AG04450 (cell line): ENCODE results near the gene TBC1D7. TPM values are rescaled to one million over a fixed set of nuclear protein-coding genes. Genes with fewer than 3 reads are reported as not detected.

ENCODE experiments used
- CTCF ChIA-PET: fragments of 300-600, 350-600 bp; formaldehyde crosslinking; extraction: SDS; loops from one replicate; lab custom pipeline; 2022; ENCODE audit warnings: antibody characterized with exemption, inconsistent platforms; lab: Charles Lee
- POLR2A ChIA-PET: fragments of 350-600 bp; formaldehyde crosslinking; extraction: SDS; loops from one replicate; lab custom pipeline; 2021; ENCODE audit warnings: antibody characterized with exemption, inconsistent platforms; lab: Yijun Ruan, JAX
- DNase-seq: peaks from one replicate; pipeline ENCODE4 v3.0.0-alpha.2; 2011; ENCODE audit warnings: low read depth, low spot score
- H3K27ac ChIP-seq: one replicate; pipeline ENCODE4 v1.5.1; 2012; ENCODE audit warnings: low read depth, low read length, control low read depth
- H3K27me3 ChIP-seq: one replicate; pipeline ENCODE4 v1.6.0; 2012; ENCODE audit warnings: low read length; ENCODE audit not compliant: control insufficient read depth, insufficient read depth
- H3K4me3 ChIP-seq: 2 replicates; pipeline ENCODE4 v1.5.1; 2011; ENCODE audit warnings: mild to moderate bottlenecking, low read depth, low read length, control low read depth
- H3K9me3 ChIP-seq: 2 replicates; pipeline ENCODE4 v1.5.1; 2012; ENCODE audit warnings: low read length; ENCODE audit not compliant: control insufficient read depth, insufficient read depth
- polyA plus RNA-seq: library from polyadenylated mRNA; depleted of rRNA; stranded (reverse); fragments of >200 nt; gene quantifications from 2 replicates; pipeline ENCODE4 v1.2.3, GENCODE V29; 2011
- TF ChIP-seq, protein P1 (sequence below): IDR thresholded peaks from 2 replicates; pipeline ENCODE4 v1.5.1; 2011; ENCODE audit warnings: low read depth, low read length, control low read depth, inconsistent platforms

The TBC1D7 gene
- polyA plus RNA-seq, 1 experiment: 37.6 TPM

- DNase-seq: no peak
- TF ChIP-seq, protein P1, sequence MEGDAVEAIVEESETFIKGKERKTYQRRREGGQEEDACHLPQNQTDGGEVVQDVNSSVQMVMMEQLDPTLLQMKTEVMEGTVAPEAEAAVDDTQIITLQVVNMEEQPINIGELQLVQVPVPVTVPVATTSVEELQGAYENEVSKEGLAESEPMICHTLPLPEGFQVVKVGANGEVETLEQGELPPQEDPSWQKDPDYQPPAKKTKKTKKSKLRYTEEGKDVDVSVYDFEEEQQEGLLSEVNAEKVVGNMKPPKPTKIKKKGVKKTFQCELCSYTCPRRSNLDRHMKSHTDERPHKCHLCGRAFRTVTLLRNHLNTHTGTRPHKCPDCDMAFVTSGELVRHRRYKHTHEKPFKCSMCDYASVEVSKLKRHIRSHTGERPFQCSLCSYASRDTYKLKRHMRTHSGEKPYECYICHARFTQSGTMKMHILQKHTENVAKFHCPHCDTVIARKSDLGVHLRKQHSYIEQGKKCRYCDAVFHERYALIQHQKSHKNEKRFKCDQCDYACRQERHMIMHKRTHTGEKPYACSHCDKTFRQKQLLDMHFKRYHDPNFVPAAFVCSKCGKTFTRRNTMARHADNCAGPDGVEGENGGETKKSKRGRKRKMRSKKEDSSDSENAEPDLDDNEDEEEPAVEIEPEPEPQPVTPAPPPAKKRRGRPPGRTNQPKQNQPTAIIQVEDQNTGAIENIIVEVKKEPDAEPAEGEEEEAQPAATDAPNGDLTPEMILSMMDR: no peak
- POLR2A ChIA-PET: no interaction called here
- H3K27ac ChIP-seq: no peak overlapping the region
- H3K4me3 ChIP-seq: no peak overlapping the region
- CTCF ChIA-PET: no interaction called here
- H3K9me3 ChIP-seq: no peaks in the 10 kb centered on the region
- H3K27me3 ChIP-seq: no peaks in the 10 kb centered on the region
Measured at GRCh38 chr6:13305791-13306190, 22.5 kb downstream of the TBC1D7 start.

DNA sequence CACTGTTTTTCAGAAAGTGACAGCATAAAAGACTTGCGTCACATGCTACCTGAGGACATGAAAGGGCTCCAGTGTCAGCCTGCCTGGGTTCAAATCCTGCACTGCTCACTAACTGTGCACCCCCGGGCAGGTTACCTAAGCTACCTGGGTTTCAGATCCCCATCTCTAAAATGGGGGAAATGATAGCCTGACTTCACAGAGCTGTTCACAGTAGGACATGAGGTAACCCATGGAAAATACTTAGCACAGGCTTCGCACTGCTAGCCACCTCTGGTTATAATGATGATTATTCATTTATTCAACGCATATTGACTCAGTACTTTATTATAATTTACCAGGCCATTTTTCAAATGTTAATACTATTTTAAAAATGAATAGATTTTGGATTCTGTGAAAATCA lies 23.0 kb downstream of the TBC1D7 start:
- no peaks in the 10 kb centered on the region for H3K9me3 ChIP-seq
- no peak overlapping the region for H3K27ac ChIP-seq
- H3K4me3 ChIP-seq: no peak overlapping the region
- ChIA-PET POLR2A (no interaction called here), CTCF (no interaction called here)
- H3K27me3 ChIP-seq: no peaks in the 10 kb centered on the region
- TF ChIP-seq, protein P1: no peak
- DNase-seq: no peak

- no peak for DNase-seq
- CTCF ChIA-PET: interaction anchor here (4.4 kb wide), 1 partner anchor 110 kb away, joined by 25 read pairs; no protein-coding TSS in a partner anchor
- H3K4me3 ChIP-seq: no peak overlapping the region
- TF ChIP-seq, protein P1: no peak
- POLR2A ChIA-PET: interaction anchor here (1.0 kb wide), 1 partner anchor 24 kb away, joined by 3 read pairs; the partner anchor contains the start of gene TBC1D7
- no peak overlapping the region for H3K27ac ChIP-seq
- H3K9me3 ChIP-seq: no peaks in the 10 kb centered on the region
- no peaks in the 10 kb centered on the region for H3K27me3 ChIP-seq
Measured at GRCh38 chr6:13304580-13305260, 23.6 kb downstream of the TBC1D7 start.

DNA sequence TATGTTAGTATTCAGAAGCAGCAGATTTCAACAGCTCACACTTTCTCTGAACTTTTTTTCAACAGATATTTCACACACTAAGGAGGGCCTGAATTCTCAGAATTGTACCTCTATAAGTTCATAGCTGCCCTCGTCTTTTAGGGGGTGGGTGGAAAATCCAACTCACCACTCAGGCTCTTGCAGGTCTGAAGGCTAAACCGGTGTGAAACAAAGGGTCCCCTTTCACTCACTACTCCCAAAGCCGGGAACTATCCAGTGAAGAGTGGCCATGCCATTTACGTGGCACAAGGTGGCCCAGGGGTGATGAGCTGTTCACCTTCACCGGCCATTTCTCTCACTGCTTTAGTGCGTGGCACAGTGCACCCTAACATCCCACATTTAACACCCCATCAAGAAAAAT lies 24.2 kb downstream of the TBC1D7 start:
- POLR2A ChIA-PET: interaction anchor here (1.0 kb wide), 1 partner anchor 24 kb away, joined by 3 read pairs; the partner anchor contains the start of gene TBC1D7
- DNase-seq: no peak
- H3K27me3 ChIP-seq: no peaks in the 10 kb centered on the region
- CTCF ChIA-PET: interaction anchor here (0.8 to 4.4 kb wide), 2 partner anchors 109 to 392 kb away, joined by 4 to 25 read pairs; no protein-coding TSS in a partner anchor
- H3K4me3 ChIP-seq: no peak overlapping the region
- TF ChIP-seq, protein P1: no peak
- H3K9me3 ChIP-seq: no peaks in the 10 kb centered on the region
- peak overlapping the region; percentile 94 for H3K27ac ChIP-seq

- Histone ChIP-seq H3K9me3 (no peaks in the 10 kb centered on the region), H3K4me3 (peak overlapping the region; percentile 45), H3K27me3 (no peaks in the 10 kb centered on the region), H3K27ac (peak overlapping the region; percentile 94)
- DNase-seq: peak; percentile 52
- TF ChIP-seq, protein P1: no peak
- ChIA-PET POLR2A (interaction anchor here (1.0 to 1.1 kb wide), 2 partner anchors 25 to 576 kb away, joined by 3 read pairs; partner anchors contain the start of gene TBC1D7), CTCF (interaction anchor here (0.7 to 4.4 kb wide), 3 partner anchors 109 to 392 kb away, joined by 3 to 25 read pairs (median 4); partner anchors contain the start of gene NOL7)
Measured at GRCh38 chr6:13303668-13304017, 24.7 kb downstream of the TBC1D7 start.
